PFSK-1 (cell line): Measurements from ENCODE around the gene SEMA3C.

ENCODE experiments used
- POLR2AphosphoS5 ChIP-seq: IDR thresholded peaks from 2 replicates; pipeline ENCODE4 v1.6.1; 2012; ENCODE audit warnings: low read depth, mild to moderate bottlenecking, control low read depth, low read length, moderate library complexity
- SIN3A ChIP-seq: IDR thresholded peaks from 2 replicates; pipeline ENCODE4 v1.6.1; 2012; ENCODE audit warnings: mild to moderate bottlenecking, low read length, moderate library complexity, borderline replicate concordance; ENCODE audit not compliant: insufficient read depth

- TF ChIP-seq POLR2AphosphoS5 (no peak), SIN3A (no peak)
Measured at GRCh38 chr7:80960244-80960795, 41.5 kb upstream of the SEMA3C start.
